GM12891 (cell line): ENCODE data around the gene ZCCHC10.

ENCODE experiments used
- POLR2A ChIP-seq: IDR thresholded peaks from 2 replicates; pipeline ENCODE4 v1.6.1; 2011; ENCODE audit warnings: low read depth, low read length, control low read depth
- POU2F2 ChIP-seq: IDR thresholded peaks from 2 replicates; pipeline ENCODE4 v1.6.1; 2011; ENCODE audit warnings: low read depth, mild to moderate bottlenecking, control low read depth, low read length, moderate library complexity
- TAF1 ChIP-seq: IDR thresholded peaks from 2 replicates; pipeline ENCODE4 v1.6.1; 2011; ENCODE audit warnings: low read depth, low read length, control low read depth

DNA sequence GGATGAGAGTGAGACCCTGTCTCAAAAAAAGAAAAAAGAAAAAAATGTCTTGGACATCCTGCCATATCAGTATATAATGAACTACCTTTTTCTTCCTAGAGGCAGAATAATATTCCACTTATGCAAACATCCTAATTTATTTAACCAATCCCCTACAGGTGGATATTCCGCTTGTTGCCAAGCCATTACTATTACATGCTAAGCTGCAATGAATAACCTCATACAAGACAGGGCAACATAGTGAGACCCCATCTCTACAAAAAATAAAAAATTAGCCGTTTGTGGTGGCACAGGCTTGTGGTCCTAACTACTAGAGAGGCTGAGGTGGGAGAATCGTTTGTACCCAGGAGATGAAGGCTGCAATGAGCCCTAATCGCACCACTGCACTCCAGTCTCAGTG is 61.2 kb downstream of the ZCCHC10 start:
- TF ChIP-seq POLR2A (no peak), TAF1 (no peak), POU2F2 (no peak)
